Cardiac atrium fibroblast (primary cell): ENCODE data around the gene CES3. TPM values are rescaled to one million over a fixed set of nuclear protein-coding genes. Genes with fewer than 3 reads are reported as not detected.

ENCODE experiments used
- total RNA-seq: library from RNA; depleted of rRNA; stranded (reverse); fragments of >200 nt; gene quantifications from 2 replicates; pipeline ENCODE4 v1.2.3, GENCODE V29; 2015

The CES3 gene, protein sequence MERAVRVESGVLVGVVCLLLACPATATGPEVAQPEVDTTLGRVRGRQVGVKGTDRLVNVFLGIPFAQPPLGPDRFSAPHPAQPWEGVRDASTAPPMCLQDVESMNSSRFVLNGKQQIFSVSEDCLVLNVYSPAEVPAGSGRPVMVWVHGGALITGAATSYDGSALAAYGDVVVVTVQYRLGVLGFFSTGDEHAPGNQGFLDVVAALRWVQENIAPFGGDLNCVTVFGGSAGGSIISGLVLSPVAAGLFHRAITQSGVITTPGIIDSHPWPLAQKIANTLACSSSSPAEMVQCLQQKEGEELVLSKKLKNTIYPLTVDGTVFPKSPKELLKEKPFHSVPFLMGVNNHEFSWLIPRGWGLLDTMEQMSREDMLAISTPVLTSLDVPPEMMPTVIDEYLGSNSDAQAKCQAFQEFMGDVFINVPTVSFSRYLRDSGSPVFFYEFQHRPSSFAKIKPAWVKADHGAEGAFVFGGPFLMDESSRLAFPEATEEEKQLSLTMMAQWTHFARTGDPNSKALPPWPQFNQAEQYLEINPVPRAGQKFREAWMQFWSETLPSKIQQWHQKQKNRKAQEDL
- total RNA-seq, result under 0.01 TPM in 1 of 2 replicates, not detected in the other

GRCh38 chr16:66961065-66961744, at the start of gene CES3:
Gene CES3, plus strand, starts transcription at chr16:66961266. Its CDS starts 42 bp downstream, at chr16:66961308.

DNA sequence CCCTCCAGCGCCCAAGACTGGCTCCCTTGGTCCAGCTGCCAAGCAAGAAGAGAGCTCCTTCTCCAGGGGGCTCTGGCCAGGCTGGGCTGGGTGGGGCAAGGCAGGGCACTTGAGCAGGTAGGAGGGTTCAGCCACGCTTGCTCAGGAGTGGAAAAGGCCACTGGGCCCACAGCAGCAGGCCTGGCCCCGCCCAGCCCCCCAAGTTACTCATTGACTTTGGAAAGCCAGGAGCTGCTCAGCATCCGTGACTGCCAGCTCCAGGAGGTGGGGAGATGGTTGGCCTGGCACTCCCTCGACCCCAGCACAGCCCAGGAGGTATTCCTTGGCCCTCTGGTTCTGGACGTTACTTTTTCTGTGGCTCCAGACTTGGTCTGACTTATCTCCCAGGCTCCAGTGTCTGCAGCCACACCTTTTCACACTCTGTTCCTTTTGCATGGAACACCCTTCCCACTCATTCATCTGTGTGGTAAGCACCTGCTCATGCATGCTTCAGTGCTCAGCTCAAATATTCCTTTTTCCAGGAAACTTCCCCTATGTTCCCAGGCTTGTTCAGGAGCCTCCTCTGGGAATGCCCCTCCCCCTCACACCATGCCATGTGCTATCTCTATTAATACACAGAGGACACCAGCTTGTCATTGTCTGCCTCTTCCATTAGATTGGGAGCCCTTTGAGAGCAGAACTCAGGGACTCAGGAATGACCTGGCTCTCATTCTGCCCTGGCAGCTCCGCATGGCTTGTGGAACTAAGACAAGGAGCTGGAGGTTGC, 42.1 kb upstream of the CES3 start, which contains the start of gene CDH16:
Gene CDH16, minus strand, starts transcription at position 83 of the 766 bp plus-strand sequence. CDS start 820 bp downstream, outside the sequence.

DNA sequence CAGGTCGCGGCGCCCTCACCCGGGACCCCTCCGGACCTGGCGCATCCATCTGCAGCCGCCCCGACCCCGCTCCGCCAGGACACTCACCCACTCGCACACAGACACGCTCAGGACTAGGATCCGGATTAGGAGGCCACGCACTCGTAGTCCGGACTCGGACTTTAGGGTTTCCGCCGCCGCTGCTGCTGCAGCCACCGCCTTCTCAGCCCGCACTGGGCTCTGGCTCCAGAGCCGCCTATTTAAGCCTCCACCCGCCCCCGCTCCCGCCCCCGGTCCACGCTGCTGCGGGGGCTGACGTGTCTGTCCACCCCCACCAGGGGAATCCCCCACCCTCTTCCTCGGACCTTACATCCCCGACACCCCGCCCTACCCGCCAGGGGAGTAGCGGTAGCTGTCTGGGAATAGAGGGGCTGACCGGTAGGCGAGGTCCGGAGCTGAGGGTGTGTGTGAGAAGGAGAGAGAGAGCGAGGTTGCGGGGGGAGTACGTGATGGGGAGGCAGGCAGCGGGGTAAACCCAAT, 35.7 kb upstream of the CES3 start, which contains the start of gene RRAD:
Gene RRAD, minus strand, starts transcription at position 214 of the 519 bp plus-strand sequence. CDS start 356 bp downstream, outside the sequence.

DNA sequence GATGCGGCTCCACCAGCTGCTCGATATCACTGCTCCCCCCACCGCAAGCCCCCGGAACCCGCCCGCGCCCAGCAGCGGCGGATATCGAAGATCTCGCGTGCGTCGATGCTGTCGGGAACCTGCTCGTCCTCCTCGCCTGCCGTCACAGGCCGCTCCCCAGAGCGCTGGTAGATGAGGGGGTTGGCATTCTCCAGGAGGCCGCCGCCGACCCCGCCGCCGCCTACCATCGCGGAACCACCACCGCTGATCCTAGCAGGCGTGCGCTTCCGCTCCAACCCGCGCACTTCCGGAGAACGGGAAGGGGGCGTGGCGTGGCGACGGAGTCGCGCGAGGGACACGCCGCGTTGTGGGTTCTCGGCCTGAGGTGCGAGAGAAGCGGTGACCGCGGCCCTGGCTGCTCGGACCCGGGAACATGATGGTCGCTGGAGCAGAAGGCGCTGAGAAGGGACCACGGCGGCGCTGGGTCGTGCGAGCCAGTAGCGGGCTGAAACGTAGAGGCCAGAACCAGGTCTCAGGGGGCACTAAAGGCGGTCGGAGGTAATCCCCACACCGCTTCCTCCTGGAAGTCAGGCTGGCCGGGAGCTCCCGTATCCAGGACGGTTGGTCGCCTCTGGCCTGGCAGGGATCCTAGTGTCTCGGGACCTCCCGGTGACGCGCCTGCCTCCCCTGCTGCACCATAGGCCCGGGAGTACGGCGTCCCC, 26.8 kb upstream of the CES3 start, which contains the start of gene CIAO2B:
Gene CIAO2B, minus strand, starts transcription at position 265 of the 701 bp plus-strand sequence. Its CDS starts 38 bp downstream, at position 227.

GRCh38 chr16:66935314-66936011, 25.6 kb upstream of the CES3 start, which contains the start of gene CES2:
Gene CES2, plus strand, starts transcription at chr16:66935516. Its CDS starts 120 bp downstream, at chr16:66935636.

DNA sequence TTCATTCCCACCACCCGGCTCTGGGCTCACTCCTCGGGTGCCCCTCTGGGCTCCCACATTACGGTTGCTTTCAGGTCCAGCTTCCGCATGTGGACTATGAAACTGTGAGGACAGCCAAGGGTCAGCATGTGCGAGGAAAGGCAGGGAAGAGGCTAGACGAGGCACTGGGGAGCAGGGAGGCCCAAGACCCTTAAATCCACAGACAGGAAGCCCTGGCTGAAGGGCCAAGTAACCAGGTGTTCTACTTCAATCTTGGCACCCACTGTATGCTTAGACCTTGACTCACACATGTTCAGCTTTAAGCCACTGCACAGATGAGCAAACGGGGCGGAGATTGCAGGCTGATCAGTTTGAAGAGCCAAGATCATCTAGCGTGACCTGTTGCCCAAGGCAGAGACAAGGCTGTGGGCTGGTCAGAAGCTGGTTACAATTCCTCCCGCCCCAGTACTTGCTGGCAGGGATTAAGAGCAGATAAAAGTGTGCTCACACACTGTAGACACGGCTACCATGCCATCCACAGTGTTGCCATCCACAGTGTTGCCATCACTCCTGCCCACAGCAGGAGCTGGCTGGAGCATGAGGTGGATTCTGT, 27.2 kb downstream of the CES3 start, which contains the start of gene CES4A:
Gene CES4A, plus strand, starts transcription at position 393 of the 592 bp plus-strand sequence. Its CDS starts 184 bp downstream, at position 577.

Other genes starting within 250 kb of the CES3 start
- gene DYNC1LI2, start 209.7 kb upstream of the CES3 start, total RNA-seq, result 75.5 and 84.9 TPM in 2 replicates
- gene TERB1, start 159.7 kb upstream of the CES3 start, total RNA-seq, result not detected in 2 replicates
- 46.6 and 46.7 TPM in 2 replicates for gene NAE1, start 130.3 kb upstream of the CES3 start, total RNA-seq
- gene CA7, start 116.9 kb upstream of the CES3 start, total RNA-seq, result not detected in 2 replicates
- gene PDP2, start 80.8 kb upstream of the CES3 start, total RNA-seq, result 3.4 and 13.8 TPM in 2 replicates
- gene CDH16, start 42.4 kb upstream of the CES3 start, total RNA-seq, result not detected in 2 replicates
- 0.49 TPM in 1 of 2 replicates, not detected in the other for gene RRAD, start 35.7 kb upstream of the CES3 start, total RNA-seq
- 94.9 and 95.1 TPM in 2 replicates for gene CIAO2B, start 26.9 kb upstream of the CES3 start, total RNA-seq
- 25.3 and 30.5 TPM in 2 replicates for gene CES2, start 25.8 kb upstream of the CES3 start, total RNA-seq
- 1.4 and 4.4 TPM in 2 replicates for gene CES4A, start 27.3 kb downstream of the CES3 start, total RNA-seq
- gene CBFB, start 67.9 kb downstream of the CES3 start, total RNA-seq, result 35.7 and 36.1 TPM in 2 replicates
- 11.6 and 13.3 TPM in 2 replicates for gene PHAF1, start 148.7 kb downstream of the CES3 start, total RNA-seq
- gene B3GNT9, start 189.7 kb downstream of the CES3 start, total RNA-seq, result 44.9 and 54.3 TPM in 2 replicates
- 26.9 and 33.2 TPM in 2 replicates for gene TRADD, start 198.6 kb downstream of the CES3 start, total RNA-seq
- gene FBXL8, start 198.7 kb downstream of the CES3 start, total RNA-seq, result 16.8 and 31.1 TPM in 2 replicates
- gene HSF4, start 203.5 kb downstream of the CES3 start, total RNA-seq, result 5.8 and 18.1 TPM in 2 replicates
- gene NOL3, start 209.3 kb downstream of the CES3 start, total RNA-seq, result 37.5 and 51.4 TPM in 2 replicates
- 17.5 and 17.8 TPM in 2 replicates for gene MATCAP1, start 222.7 kb downstream of the CES3 start, total RNA-seq
- gene EXOC3L1, start 228.9 kb downstream of the CES3 start, total RNA-seq, result 0.54 and 1.6 TPM in 2 replicates
- gene E2F4, start 230.9 kb downstream of the CES3 start, total RNA-seq, result 50.9 and 63.4 TPM in 2 replicates
- gene ELMO3, start 237.9 kb downstream of the CES3 start, total RNA-seq, result 0.36 and 0.49 TPM in 2 replicates